Fibroblast of peridontal ligament (primary cell): ENCODE results near the gene SAP25.

ENCODE experiments used
- DNase-seq: peaks from one replicate; pipeline ENCODE4 v3.0.0-alpha.2; 2010; ENCODE audit errors: extremely low read depth

Gene SAP25

DNA sequence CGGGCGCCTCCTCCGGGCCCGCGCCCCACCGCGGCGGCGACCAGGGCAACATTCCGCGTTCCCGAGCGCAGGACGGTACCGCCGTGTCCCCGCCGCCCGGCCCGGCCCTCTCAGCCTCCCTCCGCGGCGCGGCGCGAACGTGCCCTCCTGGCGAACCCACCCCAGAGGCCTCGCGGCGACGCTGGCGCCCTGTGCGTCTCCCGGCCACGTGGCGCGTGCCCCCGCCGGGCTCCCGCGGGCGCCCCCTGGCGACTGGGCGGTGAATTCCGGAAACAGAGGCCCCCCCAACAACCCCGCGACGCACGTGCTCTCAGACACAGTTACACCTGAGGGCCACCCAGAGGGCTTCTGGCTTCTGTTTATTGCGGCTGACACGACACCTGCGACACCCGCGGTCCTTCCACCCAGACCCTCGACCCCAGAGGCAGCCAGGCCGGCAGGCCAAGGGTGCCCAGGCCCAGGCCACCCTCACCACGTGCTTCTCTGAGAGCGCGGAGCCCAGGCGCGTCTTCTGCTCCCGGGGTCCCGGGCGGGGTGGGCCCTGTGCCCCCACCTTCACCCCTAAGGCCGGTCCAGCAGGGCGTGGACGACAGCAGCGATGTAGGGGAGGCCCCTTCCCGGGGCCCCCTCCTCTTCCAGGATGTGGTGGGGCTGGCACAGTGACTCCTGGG lies at the start of gene SAP25:
Gene SAP25, minus strand, starts transcription at position 210 of the 671 bp plus-strand sequence. Its CDS starts 158 bp downstream, at position 52.
- DNase-seq: no peak

DNA sequence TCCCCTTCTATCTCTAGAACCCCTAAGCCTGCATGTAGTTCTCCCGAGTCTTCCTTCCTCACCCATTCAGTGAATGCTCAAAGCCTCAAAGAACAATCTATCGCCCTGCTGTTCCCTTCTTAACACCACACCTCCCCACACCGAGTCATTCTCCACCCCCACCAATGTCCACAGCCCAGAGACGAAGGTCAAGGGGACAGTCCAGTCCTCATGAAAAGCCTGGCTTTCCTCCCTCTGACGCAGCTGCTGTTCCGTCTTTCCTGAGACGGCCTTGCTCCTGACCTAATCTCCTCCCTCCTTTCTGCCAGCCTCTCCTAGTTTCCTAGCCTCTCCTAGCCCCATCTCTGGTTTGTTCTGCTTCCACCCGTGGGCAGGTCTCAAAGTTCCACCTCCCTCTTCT lies 47.9 kb upstream of the SAP25 start:
- DNase-seq: no peak

DNA sequence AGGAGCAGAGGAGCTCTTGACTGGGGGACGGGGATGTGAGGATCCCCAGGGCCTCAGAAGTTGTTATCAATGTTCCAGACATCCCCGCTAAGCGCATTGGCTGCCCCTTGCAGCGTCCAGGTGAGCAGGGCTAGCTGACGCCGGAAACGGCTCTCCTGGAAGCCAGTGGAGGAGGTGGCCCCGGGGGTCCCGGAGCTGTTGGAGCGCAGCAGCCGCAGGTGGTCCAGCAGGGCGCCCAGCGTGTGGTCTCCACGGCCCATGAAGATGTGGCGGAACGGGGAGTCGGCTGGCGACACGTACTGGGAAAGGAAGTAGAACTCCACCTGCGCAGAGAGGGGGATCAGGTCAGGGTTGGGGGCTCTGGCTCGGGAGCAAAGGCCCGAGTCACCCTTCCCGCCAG lies 47.1 kb upstream of the SAP25 start:
- no peak for DNase-seq

DNA sequence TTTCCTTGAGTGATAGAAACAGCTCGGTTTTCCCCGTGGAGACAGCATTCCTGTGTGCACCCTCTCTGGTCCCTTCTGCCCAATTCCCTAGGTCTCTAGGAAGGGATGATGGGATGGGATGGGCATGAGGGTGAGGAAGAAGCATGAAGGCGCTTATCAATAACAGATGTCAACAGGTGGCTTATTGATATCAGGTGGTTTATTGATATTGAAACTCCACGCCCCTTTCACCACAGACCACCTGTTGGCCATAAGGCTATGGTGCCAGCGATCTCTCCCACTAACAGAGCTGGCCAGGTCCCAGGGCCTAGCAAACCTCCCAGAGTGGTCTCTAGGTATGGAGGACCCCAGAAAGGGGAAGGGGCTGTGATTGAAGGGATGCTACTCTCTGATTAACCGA lies 46.5 kb upstream of the SAP25 start:
- DNase-seq: no peak

DNA sequence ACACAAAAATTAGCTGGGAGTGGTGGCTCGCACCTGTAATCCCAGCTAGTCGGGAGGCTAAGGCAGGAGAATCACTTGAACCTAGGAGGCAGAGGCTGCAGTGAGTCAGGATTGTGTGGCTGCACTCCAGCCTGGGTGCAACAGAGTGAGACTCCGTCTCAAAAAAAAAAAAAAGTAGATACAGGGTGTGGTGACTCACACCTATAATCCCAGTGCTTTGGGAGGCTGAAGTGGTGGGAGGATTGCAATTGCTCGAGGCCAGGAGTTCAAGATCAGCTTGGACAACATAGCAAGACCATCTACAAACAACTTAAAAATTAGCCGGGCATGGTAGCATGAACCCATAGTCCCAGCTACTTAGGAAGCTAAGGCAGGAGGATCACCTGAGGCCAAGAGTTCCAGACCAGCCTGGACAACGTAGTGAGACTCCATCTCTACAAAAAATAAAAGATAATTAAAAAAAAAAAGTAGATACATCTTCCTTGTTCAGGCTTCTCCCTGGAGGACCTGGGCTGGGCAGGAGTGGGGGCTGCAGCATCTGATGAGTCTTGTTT lies 40.7 kb upstream of the SAP25 start:
- DNase-seq: no peak

DNA sequence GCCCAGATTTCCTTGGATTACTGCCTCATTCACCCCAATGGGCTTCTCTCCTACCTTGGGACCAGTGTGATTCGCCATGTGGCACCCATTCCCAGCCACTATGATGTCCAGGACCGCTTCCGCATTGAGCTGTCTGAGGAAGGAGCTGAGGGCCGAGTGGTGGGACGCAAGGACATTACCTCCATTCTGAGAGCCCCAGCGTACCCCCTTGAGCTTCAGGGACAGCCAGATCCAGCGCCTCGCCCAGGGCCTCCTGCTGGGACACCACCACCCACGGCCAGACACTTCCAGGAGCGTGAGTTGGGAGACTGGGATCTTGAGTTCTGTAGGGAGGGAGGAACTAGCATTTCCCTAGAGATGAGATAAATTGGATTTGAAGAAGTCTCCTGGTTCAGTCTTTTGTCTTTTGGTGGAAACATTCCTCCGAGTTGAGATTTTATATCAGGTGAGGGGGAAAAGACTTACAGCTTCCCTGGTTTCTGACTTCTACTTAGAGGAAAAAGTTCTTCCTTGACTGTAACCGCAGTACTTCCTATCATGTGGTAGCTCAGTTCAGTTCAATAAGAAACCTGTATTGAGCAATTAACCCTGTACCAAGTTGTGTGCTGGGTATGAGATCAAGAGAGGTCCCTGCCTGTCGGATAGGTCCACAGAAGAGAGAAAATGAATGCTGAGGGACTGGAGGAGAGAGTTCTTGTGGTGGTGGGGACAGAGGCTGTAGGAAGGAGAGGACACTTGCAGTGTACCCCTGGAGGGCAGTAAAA lies 39.9 kb upstream of the SAP25 start:
- no peak for DNase-seq

DNA sequence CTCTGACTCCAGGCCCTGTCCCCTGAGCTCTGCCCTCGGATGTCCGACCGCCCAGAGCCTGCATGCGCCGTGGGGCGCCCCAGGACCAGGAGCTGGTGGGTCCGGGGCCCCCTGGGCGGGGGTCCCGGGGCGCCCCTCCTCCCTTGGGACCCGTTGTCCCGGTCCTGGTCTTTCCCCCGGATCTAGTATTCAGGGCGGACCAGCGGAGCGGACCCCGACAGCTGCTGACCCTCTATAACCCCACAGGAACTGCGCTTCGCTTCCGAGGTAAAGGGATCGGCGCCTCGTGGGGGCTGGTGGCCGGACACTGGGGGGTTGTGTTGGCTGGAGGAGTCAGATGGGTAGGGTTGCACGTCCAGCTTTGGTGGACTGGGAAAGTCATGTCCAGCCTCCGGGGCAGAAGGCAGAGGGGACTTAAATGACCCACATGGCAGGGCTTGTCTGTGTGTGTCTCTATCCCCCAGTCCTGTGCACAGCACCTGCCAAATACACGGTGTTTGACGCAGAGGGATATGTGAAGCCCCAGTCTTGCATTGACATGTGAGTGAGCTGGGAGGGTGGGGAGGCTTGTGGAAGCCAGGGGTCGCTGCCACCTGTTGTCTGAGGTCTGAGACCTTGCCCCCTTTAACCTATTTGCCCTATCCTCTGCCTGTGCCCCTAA lies 39.2 kb upstream of the SAP25 start:
- no peak for DNase-seq

DNA sequence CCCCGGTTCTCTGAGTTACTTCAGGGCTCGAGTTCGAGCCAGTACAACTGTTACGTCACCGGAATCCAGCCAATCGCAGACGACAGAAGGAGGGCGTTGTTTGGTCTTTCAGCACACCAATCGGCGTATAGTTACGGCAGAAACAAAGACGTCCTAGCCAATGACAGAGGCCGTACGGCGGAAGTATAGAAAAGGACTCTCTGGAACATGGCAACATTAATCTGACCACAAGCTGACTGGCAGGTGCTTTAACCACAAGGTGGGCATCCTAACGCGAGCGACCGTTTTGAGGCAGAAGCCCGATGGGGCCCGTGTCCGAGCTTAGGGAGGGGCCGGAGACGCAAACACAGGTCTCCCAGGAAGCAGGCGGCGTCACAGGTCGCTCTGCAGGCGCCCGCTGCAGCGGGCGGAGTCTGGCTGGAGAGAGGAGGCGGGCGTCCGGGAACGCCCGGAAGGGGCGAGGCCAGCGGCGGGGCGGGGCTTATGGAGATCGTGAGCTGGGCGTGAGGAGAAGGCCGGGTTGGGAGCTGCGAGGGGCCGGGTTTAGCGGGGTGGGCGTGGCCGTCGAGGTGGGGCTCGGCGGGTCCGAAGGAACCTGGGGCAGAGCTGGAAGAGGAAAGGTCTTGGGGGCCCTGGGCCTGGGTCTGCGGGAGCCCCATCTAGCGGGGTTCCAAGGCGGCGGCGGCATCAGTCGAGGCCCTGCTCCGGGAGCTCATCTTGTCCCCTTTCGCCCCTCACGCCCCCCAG lies 38.5 kb upstream of the SAP25 start, which contains the start of gene MOSPD3:
Gene MOSPD3, plus strand, starts transcription at position 558 of the 747 bp plus-strand sequence. CDS start 252 bp downstream, outside the sequence.
- DNase-seq: peak; percentile 100

DNA sequence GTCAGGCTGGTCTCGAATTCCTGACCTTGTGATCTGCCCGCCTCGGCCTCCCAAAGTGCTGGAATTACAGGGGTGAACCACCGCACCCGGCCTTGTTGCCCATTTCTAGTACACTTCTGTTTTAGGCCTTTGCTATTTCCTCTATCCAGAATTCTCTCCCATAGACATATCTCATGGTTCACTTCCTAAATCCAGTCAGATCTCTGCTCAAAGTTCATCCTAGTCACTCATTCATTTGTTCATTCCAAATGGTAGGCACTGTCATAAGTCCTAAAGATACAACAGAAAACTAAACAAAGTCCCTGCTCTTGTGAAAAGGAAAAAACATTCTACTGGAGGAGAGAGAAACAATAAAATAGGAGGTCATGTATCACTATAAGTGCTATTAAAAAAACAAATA lies 36.3 kb upstream of the SAP25 start:
- no peak for DNase-seq

DNA sequence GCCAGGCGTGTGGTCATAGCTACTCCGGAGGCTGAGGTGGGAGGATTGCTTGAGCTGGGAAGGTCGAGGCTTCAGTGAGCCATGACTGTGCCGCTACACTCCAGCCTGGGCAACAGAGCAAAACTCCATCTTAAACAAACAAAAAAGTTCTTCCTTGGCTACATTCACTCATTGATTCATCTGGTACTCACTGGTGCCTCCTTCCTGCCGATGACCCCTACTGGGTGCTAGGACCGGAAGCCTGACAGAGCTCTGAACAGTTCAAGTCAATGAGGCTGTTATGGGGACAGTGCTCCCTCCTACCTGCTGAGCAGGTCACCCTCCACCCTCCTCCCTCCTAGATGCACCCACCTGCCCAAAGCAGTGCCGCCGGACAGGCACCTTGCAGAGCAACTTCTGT lies 33.4 kb upstream of the SAP25 start:
- DNase-seq: no peak

DNA sequence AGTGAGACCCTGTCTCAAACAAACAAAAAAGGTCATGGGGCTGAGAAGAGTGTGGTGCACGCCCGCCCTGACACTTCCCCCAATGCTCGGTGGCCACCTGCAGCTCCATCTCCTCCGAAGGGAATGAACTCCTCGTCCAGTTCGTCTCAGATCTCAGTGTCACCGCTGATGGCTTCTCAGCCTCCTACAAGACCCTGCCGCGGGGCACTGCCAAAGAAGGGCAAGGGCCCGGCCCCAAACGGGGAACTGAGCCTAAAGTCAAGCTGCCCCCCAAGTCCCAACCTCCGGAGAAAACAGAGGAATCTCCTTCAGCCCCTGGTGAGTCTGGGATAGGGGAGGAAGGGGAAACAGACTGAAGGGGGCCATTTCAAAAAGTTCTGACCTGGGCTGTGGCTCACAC lies 32.6 kb upstream of the SAP25 start:
- DNase-seq: no peak

DNA sequence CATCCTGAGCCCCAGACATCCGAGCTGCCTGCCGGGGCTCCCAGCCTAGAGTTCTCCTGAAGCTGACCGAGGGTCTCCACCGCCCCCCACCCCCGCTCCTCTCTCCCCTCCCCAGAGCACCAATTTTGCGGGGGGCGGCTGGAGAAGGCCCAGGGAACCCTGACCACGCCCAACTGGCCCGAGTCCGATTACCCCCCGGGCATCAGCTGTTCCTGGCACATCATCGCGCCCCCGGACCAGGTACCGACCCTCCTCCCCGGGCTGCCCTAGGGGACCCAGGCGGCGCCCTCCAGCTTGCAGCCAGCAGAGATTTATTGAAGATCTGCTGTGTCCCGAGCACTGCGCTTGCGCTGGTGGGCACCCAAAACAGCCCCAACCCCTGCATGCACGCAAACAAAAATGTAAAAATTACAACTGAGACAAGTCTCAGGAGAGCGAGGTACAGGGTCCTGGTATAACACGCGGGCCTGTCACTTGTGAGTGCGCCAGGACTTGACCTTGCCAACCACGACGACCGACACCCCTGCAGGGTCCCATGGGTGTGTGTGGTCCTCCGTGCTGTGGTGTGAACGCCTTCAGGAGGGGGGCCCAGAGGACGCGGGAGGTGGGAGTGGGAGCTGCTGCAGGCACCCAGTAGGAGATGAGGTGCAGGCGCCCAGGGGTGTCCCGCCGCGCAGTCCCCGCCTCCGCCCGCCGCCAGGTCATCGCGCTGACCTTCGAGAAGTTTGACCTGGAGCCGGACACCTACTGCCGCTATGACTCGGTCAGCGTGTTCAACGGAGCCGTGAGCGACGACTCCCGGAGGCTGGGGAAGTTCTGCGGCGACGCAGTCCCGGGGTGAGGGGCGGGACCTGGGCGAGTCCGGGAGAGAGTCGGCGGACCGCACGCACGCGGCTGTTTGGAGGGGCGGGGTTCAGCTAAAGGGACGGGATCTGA lies 31.5 kb upstream of the SAP25 start:
- no peak for DNase-seq

DNA sequence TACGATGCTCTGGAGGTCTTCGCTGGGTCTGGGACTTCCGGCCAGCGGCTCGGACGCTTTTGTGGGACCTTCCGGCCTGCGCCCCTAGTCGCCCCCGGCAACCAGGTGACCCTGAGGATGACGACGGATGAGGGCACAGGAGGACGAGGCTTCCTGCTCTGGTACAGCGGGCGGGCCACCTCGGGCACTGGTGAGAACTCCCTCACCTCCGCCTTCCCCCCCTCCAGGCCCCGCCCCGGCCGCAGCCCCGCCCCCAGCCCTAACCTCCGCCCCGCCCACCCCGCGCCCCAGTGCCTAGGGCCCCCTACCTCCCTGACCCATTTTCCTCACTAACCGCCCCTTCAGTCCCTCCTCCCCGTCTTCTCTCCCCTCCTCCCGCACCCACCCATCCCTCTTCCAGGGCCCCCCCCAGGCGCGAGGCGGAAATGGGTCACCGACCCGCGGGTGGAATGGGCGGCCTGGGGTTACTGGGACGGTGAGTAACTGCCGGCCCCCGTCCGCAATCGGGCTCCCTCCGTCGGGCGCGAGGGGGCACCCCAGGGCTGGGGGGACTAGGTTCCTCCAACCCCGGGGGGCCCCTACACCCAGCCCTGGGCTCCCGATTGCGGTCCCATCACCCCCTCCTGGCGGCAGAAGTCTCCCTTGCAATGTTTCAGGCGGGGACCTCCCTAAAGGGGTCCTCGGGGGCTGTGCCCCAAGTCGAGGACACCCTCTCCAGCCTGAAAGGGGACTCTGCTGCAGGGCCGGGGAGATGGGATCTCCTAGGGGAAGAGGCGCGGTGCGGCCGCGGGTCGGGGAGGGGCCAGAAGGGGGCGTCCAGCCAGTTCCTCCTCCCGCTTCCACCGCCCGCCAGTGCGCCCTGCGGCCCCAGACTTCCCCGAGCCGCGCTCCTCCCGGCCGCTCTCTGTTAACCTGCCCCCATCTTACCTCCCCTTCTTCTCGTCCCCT lies 30.6 kb upstream of the SAP25 start:
- peak; percentile 37 for DNase-seq

DNA sequence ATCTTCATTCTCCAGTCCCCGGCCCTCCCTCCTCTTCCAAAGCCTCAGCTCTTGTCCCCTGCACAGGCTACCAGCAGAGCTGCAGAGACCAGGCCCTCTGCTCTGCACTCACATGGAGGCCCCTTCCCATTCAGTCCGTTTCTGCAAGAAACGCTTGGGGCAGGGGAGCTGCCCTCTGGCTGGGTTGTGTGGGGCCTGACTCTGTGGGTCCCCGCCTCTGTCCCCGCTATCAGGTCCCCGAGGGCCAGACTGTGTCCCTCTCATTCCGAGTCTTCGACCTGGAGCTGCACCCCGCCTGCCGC lies 30.0 kb upstream of the SAP25 start:
- no peak for DNase-seq

DNA sequence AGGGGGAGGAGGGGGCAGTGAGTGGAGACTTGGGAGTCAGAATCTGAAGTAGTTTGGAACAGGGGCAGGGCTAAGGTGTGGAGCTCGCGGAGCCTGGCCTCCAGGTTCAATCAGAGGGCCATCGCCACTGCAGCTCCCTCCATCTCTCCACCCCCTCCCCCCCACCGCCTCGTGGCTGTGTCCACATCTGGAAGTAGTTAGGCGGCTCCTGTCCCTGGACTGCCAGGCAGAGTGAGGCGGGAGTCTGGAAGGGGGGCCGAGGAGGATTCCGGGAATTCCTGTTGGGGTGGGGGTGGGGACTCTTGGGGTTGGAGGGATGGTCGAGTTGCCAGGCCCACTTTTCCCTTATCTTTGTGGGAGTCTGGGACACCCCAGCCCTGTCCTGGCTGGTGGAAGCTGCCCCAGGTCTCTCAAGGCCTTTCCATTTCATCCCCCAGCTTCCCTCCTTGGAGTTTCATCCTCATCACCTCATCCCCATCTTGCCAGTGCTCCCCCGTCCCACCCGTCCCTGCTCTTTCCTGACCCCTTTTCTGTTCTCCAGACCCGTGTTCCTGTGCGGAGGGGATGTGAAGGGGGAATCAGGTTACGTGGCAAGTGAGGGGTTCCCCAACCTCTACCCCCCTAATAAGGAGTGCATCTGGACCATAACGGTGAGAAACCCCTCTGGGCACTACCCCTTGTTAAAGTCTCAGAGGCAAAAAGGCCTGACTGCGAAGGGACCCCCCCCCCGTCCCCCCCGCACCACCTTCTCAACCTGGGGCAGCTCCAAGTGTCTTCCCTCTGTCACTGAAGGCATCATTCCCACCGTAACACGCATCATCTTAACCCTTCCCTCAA lies 29.4 kb upstream of the SAP25 start:
- peak; percentile 86 for DNase-seq

DNA sequence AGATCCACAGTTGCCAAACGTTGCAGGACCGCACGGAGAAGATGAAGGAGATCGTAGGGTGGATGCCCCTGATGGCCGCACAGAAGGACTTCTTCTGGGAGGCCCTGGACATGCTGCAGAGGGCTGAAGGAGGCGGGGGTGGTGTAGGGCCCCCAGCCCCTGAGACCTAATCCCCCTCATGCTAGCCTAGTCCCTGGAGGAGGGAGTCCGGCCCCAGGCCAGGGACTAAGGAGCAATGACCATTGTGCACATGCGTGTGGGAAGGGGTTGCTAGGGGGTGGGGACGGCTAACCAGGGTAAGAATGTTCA lies 27.0 kb upstream of the SAP25 start:
- no peak for DNase-seq

DNA sequence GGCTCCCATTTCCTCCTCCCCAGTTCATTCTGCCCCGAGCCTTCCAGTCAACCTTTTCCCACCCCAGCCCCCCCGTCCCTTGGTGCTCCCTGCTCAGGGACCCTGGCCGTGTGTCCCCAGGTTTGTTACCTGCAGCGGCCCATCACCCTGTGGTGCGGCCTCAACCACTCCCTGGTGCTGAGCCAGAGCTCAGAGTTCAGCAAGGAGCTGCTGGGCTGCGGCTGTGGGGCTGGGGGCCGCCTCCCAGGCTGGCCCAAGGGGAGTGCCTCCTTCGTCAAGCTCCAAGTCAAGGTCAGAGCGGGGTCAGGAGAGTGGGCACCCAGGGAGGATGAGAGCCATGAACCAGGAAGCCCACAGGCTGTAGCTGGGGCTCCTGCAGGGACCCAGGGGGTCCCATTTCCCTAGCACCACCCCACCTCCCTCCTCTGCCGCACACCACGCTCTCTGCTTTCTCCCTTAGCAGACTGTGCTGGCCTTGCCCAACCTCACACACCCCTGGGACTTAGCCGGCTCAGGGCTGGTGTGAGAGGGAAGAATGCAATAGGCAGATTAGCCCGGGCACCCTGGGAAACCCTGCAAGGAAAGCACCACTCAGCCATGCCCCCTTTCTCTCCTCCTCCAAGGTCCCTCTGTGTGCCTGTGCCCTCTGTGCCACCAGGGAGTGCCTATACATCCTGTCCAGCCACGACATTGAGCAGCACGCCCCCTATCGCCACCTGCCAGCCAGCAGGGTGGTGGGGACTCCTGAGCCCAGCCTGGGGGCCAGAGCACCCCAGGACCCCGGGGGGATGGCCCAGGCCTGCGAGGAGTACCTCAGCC lies 26.4 kb upstream of the SAP25 start:
- DNase-seq: no peak

DNA sequence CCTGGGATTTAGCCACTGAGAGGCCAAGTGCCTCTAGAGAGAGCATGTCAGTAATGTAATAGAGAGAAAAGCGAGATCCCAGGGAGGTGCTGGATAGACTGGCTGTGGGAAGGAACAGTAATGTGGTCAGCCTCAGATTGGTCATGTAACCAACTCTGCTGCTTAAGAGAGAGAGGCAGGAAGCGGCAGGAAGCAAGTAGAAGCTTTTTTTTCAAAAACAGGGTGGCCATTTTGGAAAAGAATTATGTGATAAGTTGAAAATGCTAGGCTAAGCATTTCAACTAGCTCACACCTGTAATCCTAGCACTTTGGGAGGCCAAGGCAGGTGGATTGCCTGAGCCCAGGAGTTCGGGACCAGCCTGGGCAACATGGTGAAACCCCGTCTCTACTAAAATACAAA lies 24.7 kb upstream of the SAP25 start:
- peak; percentile 61 for DNase-seq
